K562 (cell line): ENCODE data around the gene PIK3CD.

ENCODE experiments used
- JUND ChIP-seq, 2 experiments: IDR thresholded peaks; 2 replicates in 1 of 2; 3 replicates in 1 of 2; pipeline ENCODE4 v1.6.1; 2011; ENCODE audit warnings: borderline replicate concordance in 2 of 2, low read depth in 2 of 2, low read length in 2 of 2, improper control_type of control experiment in 1 of 2, missing biosample characterization in 1 of 2, missing genetic modification characterization in 1 of 2, missing genetic modification reagents in 1 of 2
- NFE2L1 ChIP-seq: fragments of 450-650 bp; IDR thresholded peaks from 2 replicates; pipeline ENCODE4 v1.6.1; 2016; ENCODE audit warnings: missing genetic modification characterization, low read depth, mild to moderate bottlenecking, missing compliant biosample characterization, moderate library complexity, borderline replicate concordance
- RB1 ChIP-seq: fragments of 450-650 bp; IDR thresholded peaks from 2 replicates; pipeline ENCODE4 v1.6.1; 2017; ENCODE audit warnings: low read depth, mild to moderate bottlenecking
- RFX5 ChIP-seq: IDR thresholded peaks from 2 replicates; pipeline ENCODE4 v1.6.1; 2011; ENCODE audit warnings: low read depth, mild to moderate bottlenecking, improper control_type of control experiment, low read length
- SP2 ChIP-seq: IDR thresholded peaks from 2 replicates; pipeline ENCODE4 v1.6.1; 2011; ENCODE audit warnings: mild to moderate bottlenecking, low read depth, low read length, moderate library complexity; ENCODE audit not compliant: poor library complexity, severe bottlenecking; ENCODE audit errors: extremely low read depth
- SRF ChIP-seq, 2 experiments: fragments of 250-450, 450-650 bp in 1 of 2; sonication (Bioruptor Pico) in 1 of 2; sonication (generic) in 1 of 2; formaldehyde crosslinking; IDR thresholded peaks; 2 replicates each; pipeline versions ENCODE4 v1.5.0 to v1.5.1; 2020 to 2022; ENCODE audit warnings: mild to moderate bottlenecking in 1 of 2, missing genetic modification reagents in 1 of 2
- ZNF263 ChIP-seq: sonication (generic); formaldehyde crosslinking; IDR thresholded peaks from 2 replicates; pipeline ENCODE4 v1.8.0; 2022; ENCODE audit warnings: mild to moderate bottlenecking, missing genetic modification reagents, borderline replicate concordance
- ZNF324 ChIP-seq: fragments of 250-450 bp; sonication (Bioruptor Pico); IDR thresholded peaks from 2 replicates; pipeline ENCODE4 v1.4.0; 2020; ENCODE audit warnings: mild to moderate bottlenecking
- TF ChIP-seq, protein P1 (sequence below): fragments of 150-350 bp; IDR thresholded peaks from 2 replicates; pipeline ENCODE4 v1.6.1; 2014; ENCODE audit warnings: low read depth, mild to moderate bottlenecking, low read length, borderline replicate concordance

DNA sequence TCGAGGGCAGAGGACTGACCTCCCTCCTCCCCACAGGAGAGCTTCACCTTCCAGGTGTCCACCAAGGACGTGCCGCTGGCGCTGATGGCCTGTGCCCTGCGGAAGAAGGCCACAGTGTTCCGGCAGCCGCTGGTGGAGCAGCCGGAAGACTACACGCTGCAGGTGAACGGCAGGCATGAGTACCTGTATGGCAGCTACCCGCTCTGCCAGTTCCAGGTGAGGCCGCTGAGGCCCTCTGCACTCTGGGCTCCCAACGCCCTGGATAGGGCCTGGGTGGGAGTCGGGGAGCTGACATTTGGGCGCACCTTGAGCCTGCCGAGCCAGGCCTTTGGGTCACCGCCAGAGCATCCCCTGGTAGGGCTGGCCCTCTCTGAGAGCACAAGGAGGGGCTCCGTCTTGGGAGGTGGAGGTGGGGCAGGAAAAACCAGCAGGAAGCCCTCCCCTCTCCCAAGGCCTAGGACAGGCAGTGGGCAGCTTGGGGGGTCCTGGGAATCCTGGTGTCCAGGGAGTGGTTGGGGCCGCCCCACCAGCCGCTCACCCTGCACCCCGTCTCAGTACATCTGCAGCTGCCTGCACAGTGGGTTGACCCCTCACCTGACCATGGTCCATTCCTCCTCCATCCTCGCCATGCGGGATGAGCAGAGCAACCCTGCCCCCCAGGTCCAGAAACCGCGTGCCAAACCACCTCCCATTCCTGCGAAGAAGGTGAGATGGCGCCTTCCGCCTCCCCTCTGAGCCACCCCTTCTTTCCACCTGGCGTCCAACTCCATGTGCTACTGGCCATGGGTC lies 65.1 kb downstream of the PIK3CD start:
- no peak; the same call in 1 of the 2 replicates for TF ChIP-seq RB1
- no peak for TF ChIP-seq RFX5
- no peak for TF ChIP-seq ZNF324 (CRISPR knock-in tag)
- no peak for TF ChIP-seq ZNF263 (CRISPR knock-in tag)
- TF ChIP-seq JUND (IDR thresholded peaks at IDR 0.05; ENCODE audit: borderline replicate concordance, low read depth, low read length): no peak
- TF ChIP-seq JUND (tag; IDR thresholded peaks at IDR 0.05; ENCODE audit: borderline replicate concordance, low read depth, low read length): no peak
- no peak for TF ChIP-seq SRF (CRISPR knock-in tag; IDR thresholded peaks at IDR 0.05)
- no peak for TF ChIP-seq SP2
- TF ChIP-seq, protein P1, sequence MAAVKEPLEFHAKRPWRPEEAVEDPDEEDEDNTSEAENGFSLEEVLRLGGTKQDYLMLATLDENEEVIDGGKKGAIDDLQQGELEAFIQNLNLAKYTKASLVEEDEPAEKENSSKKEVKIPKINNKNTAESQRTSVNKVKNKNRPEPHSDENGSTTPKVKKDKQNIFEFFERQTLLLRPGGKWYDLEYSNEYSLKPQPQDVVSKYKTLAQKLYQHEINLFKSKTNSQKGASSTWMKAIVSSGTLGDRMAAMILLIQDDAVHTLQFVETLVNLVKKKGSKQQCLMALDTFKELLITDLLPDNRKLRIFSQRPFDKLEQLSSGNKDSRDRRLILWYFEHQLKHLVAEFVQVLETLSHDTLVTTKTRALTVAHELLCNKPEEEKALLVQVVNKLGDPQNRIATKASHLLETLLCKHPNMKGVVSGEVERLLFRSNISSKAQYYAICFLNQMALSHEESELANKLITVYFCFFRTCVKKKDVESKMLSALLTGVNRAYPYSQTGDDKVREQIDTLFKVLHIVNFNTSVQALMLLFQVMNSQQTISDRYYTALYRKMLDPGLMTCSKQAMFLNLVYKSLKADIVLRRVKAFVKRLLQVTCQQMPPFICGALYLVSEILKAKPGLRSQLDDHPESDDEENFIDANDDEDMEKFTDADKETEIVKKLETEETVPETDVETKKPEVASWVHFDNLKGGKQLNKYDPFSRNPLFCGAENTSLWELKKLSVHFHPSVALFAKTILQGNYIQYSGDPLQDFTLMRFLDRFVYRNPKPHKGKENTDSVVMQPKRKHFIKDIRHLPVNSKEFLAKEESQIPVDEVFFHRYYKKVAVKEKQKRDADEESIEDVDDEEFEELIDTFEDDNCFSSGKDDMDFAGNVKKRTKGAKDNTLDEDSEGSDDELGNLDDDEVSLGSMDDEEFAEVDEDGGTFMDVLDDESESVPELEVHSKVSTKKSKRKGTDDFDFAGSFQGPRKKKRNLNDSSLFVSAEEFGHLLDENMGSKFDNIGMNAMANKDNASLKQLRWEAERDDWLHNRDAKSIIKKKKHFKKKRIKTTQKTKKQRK: no peak
- no peak for TF ChIP-seq NFE2L1 (tag)
